ENCODE data around the gene ZBTB7C. TPM values are rescaled to one million over a fixed set of nuclear protein-coding genes. Genes with fewer than 3 reads are reported as not detected.
A peak's percentile ranks its signal among the peaks of the same experiment; 100 is the strongest.

ZBTB7C gene
- total RNA-seq, 1 donor from 2014 or later = 1.4 TPM

- no peak overlapping the region for H3K27ac Mint-ChIP-seq (ENCODE audit: unreplicated experiment)
- no peak for DNase-seq (ENCODE audit: low spot score)
- no peak for TF ChIP-seq CTCF (IDR thresholded peaks at IDR 0.05)
- H3K36me3 Mint-ChIP-seq (ENCODE audit: low read depth) = no peaks in the 10 kb centered on the region
- no peak overlapping the region for H3K4me3 Mint-ChIP-seq (ENCODE audit: unreplicated experiment)
- H3K27me3 Mint-ChIP-seq (ENCODE audit: low read depth) = peaks cover 28% of the 10 kb centered on the region
- H3K9me3 Mint-ChIP-seq (ENCODE audit: low read depth) = no peaks in the 10 kb centered on the region
- peaks cover 24% of the 10 kb centered on the region for H3K4me1 Mint-ChIP-seq (ENCODE audit: low read depth)
These were observed 266.8 kb downstream of the ZBTB7C start for GRCh38 chr18:48142353-48142752.

GRCh38 chr18:48140731-48141130 lies 268.5 kb downstream of the ZBTB7C start:
- Mint-ChIP-seq H3K9me3 (ENCODE audit: low read depth) (no peaks in the 10 kb centered on the region), H3K27me3 (ENCODE audit: low read depth) (peaks cover 32% of the 10 kb centered on the region), H3K36me3 (ENCODE audit: low read depth) (no peaks in the 10 kb centered on the region), H3K27ac (ENCODE audit: unreplicated experiment) (no peak overlapping the region), H3K4me1 (ENCODE audit: low read depth) (peaks cover 34% of the 10 kb centered on the region), H3K4me3 (ENCODE audit: unreplicated experiment) (no peak overlapping the region)
- TF ChIP-seq CTCF (IDR thresholded peaks at IDR 0.05) = no peak
- no peak for DNase-seq (ENCODE audit: low spot score)

- H3K36me3 Mint-ChIP-seq (ENCODE audit: low read depth) = no peaks in the 10 kb centered on the region
- no peak overlapping the region for H3K4me3 Mint-ChIP-seq (ENCODE audit: unreplicated experiment)
- DNase-seq (ENCODE audit: low spot score) = no peak
- H3K4me1 Mint-ChIP-seq (ENCODE audit: low read depth) = peaks cover 36% of the 10 kb centered on the region
- H3K27me3 Mint-ChIP-seq (ENCODE audit: low read depth) = peaks cover 27% of the 10 kb centered on the region
- no peak overlapping the region for H3K27ac Mint-ChIP-seq (ENCODE audit: unreplicated experiment)
- TF ChIP-seq CTCF (IDR thresholded peaks at IDR 0.05) = no peak
- H3K9me3 Mint-ChIP-seq (ENCODE audit: low read depth) = no peaks in the 10 kb centered on the region
These were observed 269.5 kb downstream of the ZBTB7C start for GRCh38 chr18:48139431-48140347.

GRCh38 chr18:48138660-48139430 lies 270.3 kb downstream of the ZBTB7C start:
- Mint-ChIP-seq H3K27ac (ENCODE audit: unreplicated experiment) (no peak overlapping the region), H3K4me1 (ENCODE audit: low read depth) (peaks cover 36% of the 10 kb centered on the region), H3K36me3 (ENCODE audit: low read depth) (no peaks in the 10 kb centered on the region), H3K9me3 (ENCODE audit: low read depth) (no peaks in the 10 kb centered on the region), H3K27me3 (ENCODE audit: low read depth) (peaks cover 27% of the 10 kb centered on the region), H3K4me3 (ENCODE audit: unreplicated experiment) (no peak overlapping the region)
- TF ChIP-seq CTCF (IDR thresholded peaks at IDR 0.05) = no peak
- DNase-seq (ENCODE audit: low spot score) = no peak

GRCh38 chr18:48138210-48138609 lies 271.0 kb downstream of the ZBTB7C start:
- no peaks in the 10 kb centered on the region for H3K36me3 Mint-ChIP-seq (ENCODE audit: low read depth)
- no peaks in the 10 kb centered on the region for H3K9me3 Mint-ChIP-seq (ENCODE audit: low read depth)
- peaks cover 21% of the 10 kb centered on the region for H3K27me3 Mint-ChIP-seq (ENCODE audit: low read depth)
- H3K27ac Mint-ChIP-seq (ENCODE audit: unreplicated experiment) = no peak overlapping the region
- peaks cover 42% of the 10 kb centered on the region for H3K4me1 Mint-ChIP-seq (ENCODE audit: low read depth)
- no peak for DNase-seq (ENCODE audit: low spot score)
- no peak overlapping the region for H3K4me3 Mint-ChIP-seq (ENCODE audit: unreplicated experiment)
- TF ChIP-seq CTCF (IDR thresholded peaks at IDR 0.05) = peak; percentile 10

All from chondrocyte (in vitro differentiated cells).